MCF 10A (cell line): ENCODE data around the gene KRTAP9-7. TPM values are rescaled to one million over a fixed set of nuclear protein-coding genes. Genes with fewer than 3 reads are reported as not detected.
"Not testable (repeated sequence)": the region's sequence is repeated elsewhere in the genome, so short reads cannot be mapped to it uniquely, and the experiment has no call there.

Experiments used
- BruUV-seq: library from RNA; stranded (reverse); fragments of 400-500 nt; replicated peaks from 2 replicates; lab custom pipeline; 2021; lab: Mats Ljungman, UMichigan
- CTCF ChIA-PET: fragments of 300-600 bp; sonication (Branson Sonifier 250); formaldehyde crosslinking; extraction: SDS; loops from one replicate; lab custom pipeline; 2021; ENCODE audit warnings: antibody characterized with exemption, inconsistent platforms; lab: Yijun Ruan, JAX
- POLR2A ChIA-PET: fragments of 300-600, 350-650 bp; sonication (Branson Sonifier 250); formaldehyde crosslinking; extraction: SDS; loops from one replicate; lab custom pipeline; 2020; ENCODE audit warnings: antibody characterized with exemption, inconsistent platforms; lab: Yijun Ruan, JAX
- DNase-seq: peaks from one replicate; pipeline ENCODE4 v3.0.0-alpha.2; 2018; ENCODE audit not compliant: unreplicated experiment
- H3K27ac Mint-ChIP-seq: one replicate; pipeline ENCODE4 v1.8.0; 2022; ENCODE audit warnings: mild to moderate bottlenecking, low read depth, mixed read lengths; ENCODE audit not compliant: unreplicated experiment
- H3K27me3 Mint-ChIP-seq: one replicate; pipeline ENCODE4 v1.8.0; 2022; ENCODE audit warnings: mixed read lengths; ENCODE audit not compliant: insufficient read depth, unreplicated experiment
- H3K36me3 Mint-ChIP-seq: one replicate; pipeline ENCODE4 v1.8.0; 2022; ENCODE audit warnings: mild to moderate bottlenecking, moderate library complexity, mixed read lengths; ENCODE audit not compliant: insufficient read depth, unreplicated experiment
- H3K4me1 Mint-ChIP-seq: one replicate; pipeline ENCODE4 v1.8.0; 2022; ENCODE audit warnings: mixed read lengths; ENCODE audit not compliant: insufficient read depth, unreplicated experiment
- H3K4me3 Mint-ChIP-seq: one replicate; pipeline ENCODE4 v1.8.0; 2022; ENCODE audit warnings: mild to moderate bottlenecking, moderate library complexity, mixed read lengths; ENCODE audit not compliant: unreplicated experiment
- H3K9me3 Mint-ChIP-seq: one replicate; pipeline ENCODE4 v1.8.0; 2022; ENCODE audit warnings: mixed read lengths; ENCODE audit not compliant: unreplicated experiment
- intact Hi-C: fragments of 100-400 bp; cut with micrococcal nuclease; formaldehyde crosslinking; loops from 2 replicates; pipeline ENCODE4 v1.14.1; 2022
- total RNA-seq: library from RNA; stranded (reverse); gene quantifications from 2 replicates; pipeline ENCODE4 v1.2.3, GENCODE V29; 2022
- TF ChIP-seq, protein P1 (sequence below): fragments of 200-600 bp; IDR thresholded peaks from one replicate; pipeline ENCODE4 v1.8.0; 2022; ENCODE audit warnings: antibody characterized with exemption, mild to moderate bottlenecking; ENCODE audit not compliant: unreplicated experiment

KRTAP9-7 gene
- total RNA-seq, 1 experiment from 2014 or later: not detected

DNA sequence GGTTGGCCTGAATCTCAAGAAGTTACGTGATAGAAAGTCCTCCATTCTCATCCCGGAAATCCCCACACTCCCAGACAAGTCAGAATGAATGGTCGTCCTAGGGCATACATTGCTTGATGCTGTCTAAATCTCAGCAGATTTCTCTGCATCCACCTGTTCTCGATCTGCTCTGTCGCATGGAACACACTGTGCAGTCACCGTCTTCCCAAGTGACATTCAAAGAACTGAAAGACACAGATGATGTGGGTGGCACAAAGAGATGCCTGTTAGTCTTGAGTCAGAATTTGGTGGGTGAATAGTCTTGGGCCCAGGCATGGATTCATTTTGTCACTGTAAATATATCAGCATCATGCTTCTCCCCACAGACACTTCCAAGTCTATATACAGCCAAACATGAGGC, 43.8 kb upstream of the KRTAP9-7 start:
- DNase-seq: no peak
- Mint-ChIP-seq H3K9me3 (no peaks in the 10 kb centered on the region), H3K36me3 (no peaks in the 10 kb centered on the region), H3K4me1 (no peaks in the 10 kb centered on the region), H3K27me3 (peaks cover 77% of the 10 kb centered on the region), H3K4me3 (no peak overlapping the region), H3K27ac (no peak overlapping the region)
- ChIA-PET POLR2A (no interaction called here), CTCF (no interaction called here)
- no TSS peak for BruUV-seq
- TF ChIP-seq, protein P1, sequence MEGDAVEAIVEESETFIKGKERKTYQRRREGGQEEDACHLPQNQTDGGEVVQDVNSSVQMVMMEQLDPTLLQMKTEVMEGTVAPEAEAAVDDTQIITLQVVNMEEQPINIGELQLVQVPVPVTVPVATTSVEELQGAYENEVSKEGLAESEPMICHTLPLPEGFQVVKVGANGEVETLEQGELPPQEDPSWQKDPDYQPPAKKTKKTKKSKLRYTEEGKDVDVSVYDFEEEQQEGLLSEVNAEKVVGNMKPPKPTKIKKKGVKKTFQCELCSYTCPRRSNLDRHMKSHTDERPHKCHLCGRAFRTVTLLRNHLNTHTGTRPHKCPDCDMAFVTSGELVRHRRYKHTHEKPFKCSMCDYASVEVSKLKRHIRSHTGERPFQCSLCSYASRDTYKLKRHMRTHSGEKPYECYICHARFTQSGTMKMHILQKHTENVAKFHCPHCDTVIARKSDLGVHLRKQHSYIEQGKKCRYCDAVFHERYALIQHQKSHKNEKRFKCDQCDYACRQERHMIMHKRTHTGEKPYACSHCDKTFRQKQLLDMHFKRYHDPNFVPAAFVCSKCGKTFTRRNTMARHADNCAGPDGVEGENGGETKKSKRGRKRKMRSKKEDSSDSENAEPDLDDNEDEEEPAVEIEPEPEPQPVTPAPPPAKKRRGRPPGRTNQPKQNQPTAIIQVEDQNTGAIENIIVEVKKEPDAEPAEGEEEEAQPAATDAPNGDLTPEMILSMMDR: no peak
- intact Hi-C loops: no loop called here

DNA sequence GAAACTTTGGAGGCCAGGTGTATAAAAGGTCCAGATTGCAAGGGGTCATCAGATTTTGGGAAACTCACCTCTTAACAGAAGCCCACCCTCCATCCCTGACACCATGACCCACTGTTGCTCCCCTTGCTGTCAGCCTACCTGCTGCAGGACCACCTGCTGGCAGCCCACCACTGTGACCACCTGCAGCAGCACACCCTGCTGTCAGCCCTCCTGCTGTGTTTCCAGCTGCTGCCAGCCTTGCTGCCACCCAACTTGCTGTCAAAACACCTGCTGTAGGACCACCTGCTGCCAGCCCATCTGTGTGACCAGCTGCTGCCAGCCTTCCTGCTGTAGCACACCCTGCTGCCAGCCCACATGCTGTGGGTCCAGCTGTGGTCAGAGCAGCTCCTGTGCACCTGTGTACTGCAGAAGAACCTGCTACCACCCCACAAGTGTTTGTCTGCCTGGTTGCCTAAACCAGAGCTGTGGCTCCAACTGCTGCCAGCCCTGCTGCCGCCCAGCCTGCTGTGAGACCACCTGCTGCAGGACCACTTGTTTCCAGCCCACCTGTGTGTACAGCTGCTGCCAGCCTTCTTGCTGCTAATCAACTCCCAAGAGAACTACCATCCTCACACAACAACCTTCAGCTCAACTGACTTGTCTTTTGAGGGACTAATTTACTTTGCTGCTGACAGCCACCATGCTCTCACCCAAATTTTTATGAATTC, 42.9 kb upstream of the KRTAP9-7 start, which contains the start of gene KRTAP9-3:
Gene KRTAP9-3 (plus strand): TSS at position 51 of the 707 bp plus-strand sequence. CDS start 53 bp downstream, at position 104.
- CTCF ChIA-PET: interaction anchor here (0.6 kb wide), 1 partner anchor 264 kb away, joined by 4 read pairs; no protein-coding TSS in a partner anchor
- intact Hi-C loops, H3K4me1 Mint-ChIP-seq, H3K27ac Mint-ChIP-seq, DNase-seq, H3K4me3 Mint-ChIP-seq, POLR2A ChIA-PET, BruUV-seq, H3K36me3 Mint-ChIP-seq, H3K9me3 Mint-ChIP-seq: not testable (repeated sequence)
- H3K27me3 Mint-ChIP-seq: peaks cover 83% of the 10 kb centered on the region

DNA sequence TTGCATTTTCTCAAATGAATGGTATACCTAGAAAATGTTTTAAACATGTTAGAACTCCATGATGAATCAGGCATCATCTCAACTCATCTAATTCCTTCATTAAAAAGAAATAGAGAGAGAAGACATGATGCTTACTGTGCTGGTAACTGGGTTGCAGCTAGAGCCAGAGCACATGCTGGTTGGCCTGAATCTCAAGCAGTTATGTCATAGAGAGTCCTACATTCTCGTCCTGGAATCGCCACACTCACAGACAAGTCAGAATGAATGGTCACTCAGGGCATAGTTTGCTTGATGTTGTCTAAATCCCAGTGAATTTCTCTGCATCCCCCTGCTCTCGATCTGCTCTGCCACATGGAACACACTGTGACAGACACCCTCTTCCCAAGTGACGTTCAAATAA, 38.4 kb upstream of the KRTAP9-7 start:
- H3K4me3 Mint-ChIP-seq, H3K36me3 Mint-ChIP-seq, intact Hi-C loops, DNase-seq, CTCF ChIA-PET, H3K4me1 Mint-ChIP-seq, H3K27ac Mint-ChIP-seq, H3K9me3 Mint-ChIP-seq, POLR2A ChIA-PET, BruUV-seq: not testable (repeated sequence)
- peaks cover 68% of the 10 kb centered on the region for H3K27me3 Mint-ChIP-seq

DNA sequence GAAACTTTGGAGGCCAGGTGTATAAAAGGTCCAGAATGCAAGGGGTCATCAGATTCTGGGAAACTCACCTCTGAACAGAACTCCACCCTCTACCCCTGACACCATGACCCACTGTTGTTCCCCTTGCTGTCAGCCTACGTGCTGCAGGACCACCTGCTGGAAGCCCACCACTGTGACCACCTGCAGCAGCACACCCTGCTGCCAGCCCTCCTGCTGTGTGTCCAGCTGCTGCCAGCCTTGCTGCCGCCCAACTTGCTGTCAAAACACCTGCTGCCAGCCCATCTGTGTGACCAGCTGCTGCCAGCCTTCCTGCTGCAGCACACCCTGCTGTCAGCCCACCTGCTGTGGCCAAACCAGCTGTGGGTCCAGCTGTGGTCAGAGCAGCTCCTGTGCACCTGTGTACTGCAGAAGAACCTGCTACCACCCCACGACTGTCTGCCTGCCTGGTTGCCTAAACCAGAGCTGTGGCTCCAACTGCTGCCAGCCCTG, 37.5 kb upstream of the KRTAP9-7 start, which contains the start of gene KRTAP9-8:
Gene KRTAP9-8 (plus strand): TSS at position 51 of the 489 bp plus-strand sequence. CDS start 53 bp downstream, at position 104.
- DNase-seq, H3K9me3 Mint-ChIP-seq, CTCF ChIA-PET, H3K27ac Mint-ChIP-seq, intact Hi-C loops, H3K4me1 Mint-ChIP-seq, BruUV-seq, H3K36me3 Mint-ChIP-seq, H3K4me3 Mint-ChIP-seq: not testable (repeated sequence)
- POLR2A ChIA-PET: interaction anchor here (0.7 kb wide), 1 partner anchor 221 kb away, joined by 3 read pairs; no protein-coding TSS in a partner anchor
- H3K27me3 Mint-ChIP-seq: peaks cover 67% of the 10 kb centered on the region

DNA sequence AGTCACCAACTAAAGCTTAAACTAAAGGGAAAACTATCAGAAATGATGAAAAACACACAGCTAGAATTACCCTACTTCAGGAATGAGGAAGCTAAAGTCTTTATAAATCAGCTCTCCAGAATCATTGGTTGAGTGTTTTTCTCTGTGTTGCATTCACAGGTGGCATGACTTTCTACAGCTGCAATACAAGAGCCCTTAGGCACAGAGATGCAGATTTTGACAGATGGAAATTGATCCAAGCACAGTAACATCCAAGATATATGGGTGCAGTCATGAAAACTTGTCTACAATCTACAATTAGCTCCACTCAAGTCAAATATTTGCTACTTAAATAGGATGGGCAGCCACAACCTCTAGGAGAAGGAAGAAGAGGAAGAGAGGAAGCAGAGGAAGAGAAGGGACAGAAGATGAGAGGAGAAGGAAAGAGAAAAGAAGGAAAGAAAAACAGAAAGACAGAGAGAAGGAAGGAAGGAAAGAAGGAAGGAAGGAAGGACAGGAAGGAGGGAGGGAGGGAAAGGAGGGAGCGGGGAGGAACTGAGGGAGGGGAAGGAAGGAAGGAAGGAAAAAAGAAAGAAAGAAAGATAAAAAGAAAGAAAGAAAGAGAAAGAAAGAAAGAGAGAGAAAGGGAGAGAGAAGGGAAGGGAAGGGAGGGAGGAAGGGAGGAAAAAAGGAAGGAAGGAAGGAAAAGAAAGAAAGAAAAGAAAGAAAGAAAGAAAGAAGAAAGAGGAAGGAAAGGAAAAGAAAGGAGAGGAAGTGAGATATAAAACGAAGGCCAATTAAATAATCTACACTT, 28.3 kb upstream of the KRTAP9-7 start:
- H3K4me1 Mint-ChIP-seq, H3K36me3 Mint-ChIP-seq, BruUV-seq, H3K27ac Mint-ChIP-seq, intact Hi-C loops, H3K4me3 Mint-ChIP-seq, H3K9me3 Mint-ChIP-seq, DNase-seq, POLR2A ChIA-PET: not testable (repeated sequence)
- peaks cover 70% of the 10 kb centered on the region for H3K27me3 Mint-ChIP-seq
- CTCF ChIA-PET: interaction anchor here (0.6 kb wide), 1 partner anchor 102 kb away, joined by 3 read pairs; no protein-coding TSS in a partner anchor

DNA sequence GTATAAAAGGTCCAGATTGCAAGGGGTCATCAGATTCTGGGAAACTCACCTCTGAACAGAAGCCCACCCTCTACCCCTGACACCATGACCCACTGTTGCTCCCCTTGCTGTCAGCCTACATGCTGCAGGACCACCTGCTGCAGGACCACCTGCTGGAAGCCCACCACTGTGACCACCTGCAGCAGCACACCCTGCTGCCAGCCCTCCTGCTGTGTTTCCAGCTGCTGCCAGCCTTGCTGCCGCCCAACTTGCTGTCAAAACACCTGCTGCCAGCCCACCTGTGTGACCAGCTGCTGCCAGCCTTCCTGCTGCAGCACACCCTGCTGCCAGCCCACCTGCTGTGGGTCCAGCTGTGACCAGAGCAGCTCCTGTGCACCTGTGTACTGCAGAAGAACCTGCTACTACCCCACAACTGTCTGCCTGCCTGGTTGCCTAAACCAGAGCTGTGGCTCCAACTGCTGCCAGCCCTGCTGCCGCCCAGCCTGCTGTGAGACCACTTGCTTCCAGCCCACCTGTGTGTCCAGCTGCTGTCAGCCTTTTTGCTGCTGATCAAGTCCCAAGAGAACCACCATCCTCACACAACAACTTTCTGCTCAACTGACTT, 25.8 kb upstream of the KRTAP9-7 start, which contains the start of gene KRTAP9-4:
Gene KRTAP9-4 (plus strand): TSS at position 51 of the 604 bp plus-strand sequence. CDS start 34 bp downstream, at position 85.
- POLR2A ChIA-PET, intact Hi-C loops, CTCF ChIA-PET, H3K27ac Mint-ChIP-seq, H3K4me3 Mint-ChIP-seq, DNase-seq, H3K9me3 Mint-ChIP-seq, H3K4me1 Mint-ChIP-seq, H3K36me3 Mint-ChIP-seq, BruUV-seq: not testable (repeated sequence)
- H3K27me3 Mint-ChIP-seq: peaks cover 75% of the 10 kb centered on the region
